GM18870 (cell line): ENCODE measurements around the gene DHCR7.

Experiments used
- ATAC-seq: cut with Tn5 transposase; IDR thresholded peaks from one replicate; pipeline ENCODE4 v1.9.1; 2021; ENCODE audit warnings: moderate library complexity; ENCODE audit not compliant: unreplicated experiment

The DHCR7 gene

GRCh38 chr11:71477641-71478527, 29.7 kb upstream of the DHCR7 start:
- no peak for ATAC-seq

- ATAC-seq, result no peak
These were observed 28.9 kb upstream of the DHCR7 start for GRCh38 chr11:71476926-71477640.

- ATAC-seq, result no peak
These were observed 27.8 kb upstream of the DHCR7 start for GRCh38 chr11:71476031-71476430.

GRCh38 chr11:71474771-71475483, 26.7 kb upstream of the DHCR7 start:
- no peak for ATAC-seq

GRCh38 chr11:71474141-71474770, 26.1 kb upstream of the DHCR7 start:
- no peak for ATAC-seq

- no peak for ATAC-seq
These were observed 25.5 kb upstream of the DHCR7 start for GRCh38 chr11:71473793-71474080.

- ATAC-seq, result no peak
These were observed 25.0 kb upstream of the DHCR7 start for GRCh38 chr11:71472941-71473792.

GRCh38 chr11:71472357-71472885, 24.2 kb upstream of the DHCR7 start:
- no peak for ATAC-seq

- ATAC-seq, result no peak
These were observed 22.8 kb upstream of the DHCR7 start for GRCh38 chr11:71470946-71471345.

GRCh38 chr11:71467164-71467563, 19.0 kb upstream of the DHCR7 start:
- ATAC-seq, result no peak

GRCh38 chr11:71466358-71466757, 18.2 kb upstream of the DHCR7 start:
- ATAC-seq, result no peak

GRCh38 chr11:71465054-71465453, 16.9 kb upstream of the DHCR7 start:
- no peak for ATAC-seq

GRCh38 chr11:71463331-71464211, 15.4 kb upstream of the DHCR7 start:
- no peak for ATAC-seq

GRCh38 chr11:71462726-71463125, 14.5 kb upstream of the DHCR7 start:
- no peak for ATAC-seq

GRCh38 chr11:71461696-71462095, 13.5 kb upstream of the DHCR7 start:
- no peak for ATAC-seq

- no peak for ATAC-seq
These were observed 11.7 kb upstream of the DHCR7 start for GRCh38 chr11:71459767-71460320.

GRCh38 chr11:71459076-71459766, 11.0 kb upstream of the DHCR7 start:
- ATAC-seq, result no peak
